ENCODE measurements around the gene TBC1D25.

- TF ChIP-seq CTCF (IDR thresholded peaks at IDR 0.05; ENCODE audit: insufficient read depth, low read depth, low read length) = no peak
- TF ChIP-seq EZH2 (IDR thresholded peaks at IDR 0.05; ENCODE audit: insufficient read depth, low read length) = no peak
These were observed 34.0 kb upstream of the TBC1D25 start for GRCh38 chrX:48505481-48505880.

Measured in astrocyte (in vitro differentiated cells and primary cell).